ENCODE results near the gene CARD19. TPM values are rescaled to one million over a fixed set of nuclear protein-coding genes. Genes with fewer than 3 reads are reported as not detected.
A peak's percentile ranks its signal among the peaks of the same experiment; 100 is the strongest.

CARD19 gene
- total RNA-seq, 4 donors from 2014 or later, result 53.4 to 93.6 (median 60.7) TPM

DNA sequence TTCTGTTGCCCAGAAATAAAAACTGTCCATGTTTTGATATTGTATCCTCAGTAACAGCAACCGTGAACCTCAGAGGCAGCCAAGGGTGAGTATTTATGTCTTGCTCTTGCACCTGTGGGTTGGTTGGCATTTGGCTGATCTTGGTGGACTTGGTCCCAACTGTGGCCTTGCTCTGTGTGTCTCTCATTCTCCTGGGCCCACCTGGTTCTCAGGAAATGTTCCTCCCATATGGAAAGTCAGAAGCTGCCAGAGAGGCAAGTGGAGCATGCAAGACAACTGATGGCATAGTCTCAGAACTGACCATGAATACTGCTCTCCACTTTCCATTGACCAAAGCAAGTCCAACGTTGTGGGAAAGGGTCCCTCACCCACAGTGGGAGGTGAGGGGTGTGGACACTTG is 51.6 kb downstream of the CARD19 start:
- TF ChIP-seq POLR2A (IDR thresholded peaks at IDR 0.05) (no peak), EP300 (IDR thresholded peaks at IDR 0.05) (no peak)
- TF ChIP-seq, protein P1, sequence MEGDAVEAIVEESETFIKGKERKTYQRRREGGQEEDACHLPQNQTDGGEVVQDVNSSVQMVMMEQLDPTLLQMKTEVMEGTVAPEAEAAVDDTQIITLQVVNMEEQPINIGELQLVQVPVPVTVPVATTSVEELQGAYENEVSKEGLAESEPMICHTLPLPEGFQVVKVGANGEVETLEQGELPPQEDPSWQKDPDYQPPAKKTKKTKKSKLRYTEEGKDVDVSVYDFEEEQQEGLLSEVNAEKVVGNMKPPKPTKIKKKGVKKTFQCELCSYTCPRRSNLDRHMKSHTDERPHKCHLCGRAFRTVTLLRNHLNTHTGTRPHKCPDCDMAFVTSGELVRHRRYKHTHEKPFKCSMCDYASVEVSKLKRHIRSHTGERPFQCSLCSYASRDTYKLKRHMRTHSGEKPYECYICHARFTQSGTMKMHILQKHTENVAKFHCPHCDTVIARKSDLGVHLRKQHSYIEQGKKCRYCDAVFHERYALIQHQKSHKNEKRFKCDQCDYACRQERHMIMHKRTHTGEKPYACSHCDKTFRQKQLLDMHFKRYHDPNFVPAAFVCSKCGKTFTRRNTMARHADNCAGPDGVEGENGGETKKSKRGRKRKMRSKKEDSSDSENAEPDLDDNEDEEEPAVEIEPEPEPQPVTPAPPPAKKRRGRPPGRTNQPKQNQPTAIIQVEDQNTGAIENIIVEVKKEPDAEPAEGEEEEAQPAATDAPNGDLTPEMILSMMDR (IDR thresholded peaks at IDR 0.05), result no peak
- no peaks in the 10 kb centered on the region for H3K36me3 ChIP-seq
- H3K27ac ChIP-seq, result no peak overlapping the region
- no peaks in the 10 kb centered on the region for H3K27me3 ChIP-seq
- H3K4me3 ChIP-seq, result no peak overlapping the region
- H3K4me1 ChIP-seq, result peaks cover 0 to 22% (median 9%) of the 10 kb centered on the region in 4 donors
- H3K9me3 ChIP-seq, result no peaks in the 10 kb centered on the region
- DNase-seq (ENCODE audit: low spot score in 2 of 2), result no peak
- 63 to 75% methylated on average over 2 of the region's 2 CpGs for WGBS, 2 donors

DNA sequence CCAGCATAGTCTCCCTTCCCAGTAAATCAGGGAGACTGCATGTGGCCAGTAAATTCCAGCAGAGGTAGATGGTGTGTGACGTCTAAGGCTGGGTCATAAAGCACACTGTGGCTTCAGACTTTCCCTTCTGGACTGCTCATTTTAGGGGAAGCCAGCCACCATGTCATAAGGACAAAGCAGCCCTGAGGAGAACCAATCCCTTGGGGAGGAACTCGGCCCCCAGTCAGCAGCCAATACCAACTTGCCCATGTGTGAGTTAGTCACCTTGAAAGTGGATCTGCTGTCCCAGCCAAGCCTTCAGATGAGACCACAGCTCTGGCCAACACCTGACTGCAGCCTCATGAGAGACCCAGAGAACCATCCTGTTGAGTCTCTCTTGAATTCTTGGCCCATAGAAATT is 52.7 kb downstream of the CARD19 start:
- Histone ChIP-seq H3K4me1 (peaks cover 0 to 14% (median 8%) of the 10 kb centered on the region in 4 donors), H3K27ac (no peak overlapping the region), H3K36me3 (no peaks in the 10 kb centered on the region), H3K9me3 (no peaks in the 10 kb centered on the region), H3K4me3 (no peak overlapping the region), H3K27me3 (no peaks in the 10 kb centered on the region)
- no peak for DNase-seq (ENCODE audit: low spot score in 2 of 2)
- 86 to 88% methylated on average over 2 of the region's 2 CpGs for WGBS, 2 donors
- TF ChIP-seq POLR2A (IDR thresholded peaks at IDR 0.05) (no peak), EP300 (IDR thresholded peaks at IDR 0.05) (no peak)
- TF ChIP-seq, protein P1 (IDR thresholded peaks at IDR 0.05), result no peak

DNA sequence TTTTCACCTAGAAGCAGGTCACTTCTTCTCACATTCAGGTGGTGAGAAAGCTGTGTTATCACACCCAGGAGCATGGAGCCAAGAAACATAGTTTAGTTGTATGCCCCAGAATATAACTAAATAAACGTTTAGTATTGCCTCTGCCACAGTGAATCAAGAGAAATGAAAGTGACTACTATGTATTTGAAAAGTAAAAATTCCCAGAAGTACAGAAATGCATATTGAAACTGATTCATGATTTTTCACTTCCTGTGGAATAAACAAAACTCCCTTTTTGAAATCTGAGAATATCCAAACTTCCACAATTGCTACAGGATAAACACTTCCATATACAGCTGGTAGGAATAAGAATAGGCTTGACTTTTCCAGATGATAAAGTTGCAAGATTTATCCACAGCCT is 53.3 kb downstream of the CARD19 start:
- TF ChIP-seq, protein P1 (IDR thresholded peaks at IDR 0.05), result no peak
- TF ChIP-seq POLR2A (IDR thresholded peaks at IDR 0.05) (no peak), EP300 (IDR thresholded peaks at IDR 0.05) (no peak)
- no peak overlapping the region for H3K27ac ChIP-seq
- H3K4me3 ChIP-seq, result no peak overlapping the region
- WGBS, 2 donors, result 11 to 20% methylated on average over 1 of the region's 1 CpG
- H3K9me3 ChIP-seq, result no peaks in the 10 kb centered on the region
- no peak for DNase-seq (ENCODE audit: low spot score in 2 of 2)
- no peaks in the 10 kb centered on the region for H3K36me3 ChIP-seq
- H3K27me3 ChIP-seq, result no peaks in the 10 kb centered on the region
- peaks cover 0 to 7% (median 5%) of the 10 kb centered on the region in 4 donors for H3K4me1 ChIP-seq

DNA sequence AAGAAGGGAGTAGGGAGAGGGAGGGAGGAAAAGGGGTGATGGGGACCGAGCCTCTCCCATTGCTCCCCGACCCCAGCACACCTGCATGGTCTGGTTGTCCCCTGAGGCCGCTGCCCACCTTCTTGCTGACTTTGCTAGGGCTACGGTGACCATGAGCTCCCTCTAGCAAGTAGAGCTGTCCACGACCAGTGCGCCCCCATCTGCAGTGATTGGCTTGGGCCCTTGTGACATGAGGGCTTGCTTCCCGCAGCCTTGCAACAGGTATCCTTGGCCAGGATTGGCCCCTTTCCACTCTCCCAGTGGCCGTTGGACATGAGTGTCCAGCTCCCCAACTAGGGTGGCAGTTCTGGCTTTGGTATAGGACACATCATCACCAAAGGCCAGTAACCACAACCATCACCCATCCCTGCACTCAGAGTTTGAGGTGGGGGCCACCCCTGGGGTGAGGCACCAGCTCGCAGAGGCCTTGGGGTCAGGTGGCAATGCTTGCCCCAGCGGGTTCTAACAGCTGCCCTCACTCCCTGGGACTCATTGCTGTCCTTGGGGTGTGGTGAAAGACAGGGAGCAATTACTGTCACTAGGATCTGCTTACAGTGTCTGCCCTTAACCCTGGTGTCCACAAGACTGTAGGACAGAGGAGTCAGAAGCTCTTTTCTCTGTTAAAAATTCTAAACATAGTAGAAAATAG is 55.2 kb downstream of the CARD19 start:
- H3K4me3 ChIP-seq, result no peak overlapping the region
- H3K27ac ChIP-seq, result no peak overlapping the region
- TF ChIP-seq, protein P1 (IDR thresholded peaks at IDR 0.05), result no peak
- no peak for TF ChIP-seq POLR2A (IDR thresholded peaks at IDR 0.05)
- no peak for TF ChIP-seq EP300 (IDR thresholded peaks at IDR 0.05)

DNA sequence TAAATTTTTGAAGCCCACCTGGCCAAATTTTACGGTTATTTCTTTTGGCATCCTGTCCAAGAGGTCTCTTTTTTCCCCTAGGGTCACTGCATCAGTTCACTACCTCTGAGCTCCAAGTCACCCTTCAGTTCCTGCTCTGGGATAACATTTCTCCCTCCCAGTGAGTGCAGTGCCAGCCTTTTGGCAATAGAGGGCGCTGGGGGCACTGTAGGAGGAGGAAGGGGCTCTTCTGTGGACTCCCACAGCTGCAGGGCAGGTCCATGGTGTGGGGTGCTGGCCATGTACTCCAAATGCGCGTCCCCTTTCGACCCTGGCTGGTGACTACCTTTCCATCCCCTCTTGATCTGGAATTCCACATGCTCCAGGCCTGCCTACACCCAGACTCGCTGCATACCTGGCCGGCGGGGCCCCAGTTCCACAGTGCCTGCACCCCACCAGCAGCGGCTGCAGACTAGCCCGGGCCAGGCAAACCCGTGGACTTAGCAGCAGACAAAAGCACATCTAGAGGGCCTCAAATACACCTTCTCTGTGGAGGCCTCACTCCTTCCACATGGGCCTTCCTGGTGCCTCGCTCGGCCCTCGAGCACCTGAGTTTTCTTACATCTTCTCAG is 58.4 kb downstream of the CARD19 start:
- 77 to 80% methylated on average over 14 of the region's 14 CpGs for WGBS, 2 donors
- H3K9me3 ChIP-seq, result no peaks in the 10 kb centered on the region
- no peak for TF ChIP-seq POLR2A (IDR thresholded peaks at IDR 0.05)
- TF ChIP-seq, protein P1 (IDR thresholded peaks at IDR 0.05), result peak; percentile 19 to 49 (median 41)

More for the DNA sequence above, 55.2 kb downstream of the CARD19 start:
- Histone ChIP-seq H3K36me3 (no peaks in the 10 kb centered on the region), H3K4me1 (no peaks in the 10 kb centered on the region), H3K9me3 (no peaks in the 10 kb centered on the region), H3K27me3 (no peaks in the 10 kb centered on the region)
- 80 to 82% methylated on average over 9 to 10 of the region's 10 CpGs for WGBS, 2 donors
- no peak for DNase-seq (ENCODE audit: low spot score in 2 of 2)

More for the DNA sequence above, 58.4 kb downstream of the CARD19 start:
- H3K4me1 ChIP-seq, result no peaks in the 10 kb centered on the region
- no peak overlapping the region for H3K27ac ChIP-seq
- no peak for DNase-seq (ENCODE audit: low spot score in 2 of 2)
- H3K27me3 ChIP-seq, result no peaks in the 10 kb centered on the region
- no peak overlapping the region for H3K4me3 ChIP-seq
- H3K36me3 ChIP-seq, result no peaks in the 10 kb centered on the region
